Esophagus squamous epithelium (tissue), 5 donors: ENCODE data around the gene NUDCD2. TPM values are rescaled to one million over a fixed set of nuclear protein-coding genes. Genes with fewer than 3 reads are reported as not detected.

ENCODE experiments used
- DNase-seq: peaks from one replicate; lab custom pipeline; 2025; lab: John Stamatoyannopoulos, UW
- H3K27ac ChIP-seq, 4 donors: fragments of 200-600 bp; sonication (generic); one replicate each; pipeline ENCODE4 v1.5.1; 2016 to 2019; ENCODE audit warnings: mild to moderate bottlenecking in 1 of 4
- H3K27me3 ChIP-seq, 4 donors: fragments of 200-600 bp; sonication (generic); 1 replicate in 3 of 4; 2 replicates in 1 of 4; pipeline versions ENCODE4 v1.5.1 to v1.6.0; 2017 to 2021; ENCODE audit warnings: antibody characterized with exemption in 1 of 4
- H3K36me3 ChIP-seq, 3 donors: fragments of 200-600 bp; sonication (generic); one replicate each; pipeline ENCODE4 v1.5.1; 2016 to 2019
- H3K4me1 ChIP-seq, 3 donors: fragments of 200-600 bp; sonication (generic); one replicate each; pipeline ENCODE4 v1.5.1; 2017 to 2019
- H3K4me3 ChIP-seq, 4 donors: fragments of 200-600 bp; sonication (generic); 1 replicate in 3 of 4; 2 replicates in 1 of 4; pipeline ENCODE4 v1.5.1; 2016 to 2019; ENCODE audit warnings: mild to moderate bottlenecking in 2 of 4, moderate library complexity in 1 of 4
- H3K9me3 ChIP-seq, 3 donors: fragments of 200-600 bp; sonication (generic); one replicate each; pipeline ENCODE4 v1.5.1; 2016 to 2019
- POLR2A ChIP-seq, 4 donors: fragments of 450-650 bp; IDR thresholded peaks; one replicate each; pipeline ENCODE4 v1.6.1; 2017; ENCODE audit warnings: antibody characterized with exemption in 4 of 4, mild to moderate bottlenecking in 4 of 4, moderate library complexity in 3 of 4
- WGBS, 2 donors: methylation state at CpG; one replicate each; pipeline ENCODE4 v1.1.5; 2018; 5-methylcytosine and 5-hydroxymethylcytosine counted together
- intact Hi-C: fragments of 100-400 bp; cut with DNase I; formaldehyde crosslinking; loops from one replicate; pipeline ENCODE4 v1.15.0; 2022
- total RNA-seq, 4 donors: library from RNA; depleted of rRNA; stranded (reverse); fragments of >200 nt; gene quantifications; one replicate each; pipeline ENCODE4 v1.1.0, GENCODE V29; 2016
- TF ChIP-seq, protein P1 (sequence below), 6 experiments: fragments of 450-650 bp in 4 of 6; fragments of 200-600 bp in 2 of 6; sonication (generic) in 2 of 6; IDR thresholded peaks; one replicate each; pipeline ENCODE4 v1.5.1; 2016 to 2019; ENCODE audit warnings: antibody characterized with exemption in 6 of 6, mild to moderate bottlenecking in 4 of 6, moderate library complexity in 4 of 6
- donor health status: DM: yes; HTN: yes; CAD: no.

NUDCD2 gene, protein sequence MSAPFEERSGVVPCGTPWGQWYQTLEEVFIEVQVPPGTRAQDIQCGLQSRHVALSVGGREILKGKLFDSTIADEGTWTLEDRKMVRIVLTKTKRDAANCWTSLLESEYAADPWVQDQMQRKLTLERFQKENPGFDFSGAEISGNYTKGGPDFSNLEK
- 10 to 100 TPM in 1 of 4 donors, 1 to 10 TPM in 3; 2.5 to 11.6 (median 6.1) TPM for total RNA-seq

DNA sequence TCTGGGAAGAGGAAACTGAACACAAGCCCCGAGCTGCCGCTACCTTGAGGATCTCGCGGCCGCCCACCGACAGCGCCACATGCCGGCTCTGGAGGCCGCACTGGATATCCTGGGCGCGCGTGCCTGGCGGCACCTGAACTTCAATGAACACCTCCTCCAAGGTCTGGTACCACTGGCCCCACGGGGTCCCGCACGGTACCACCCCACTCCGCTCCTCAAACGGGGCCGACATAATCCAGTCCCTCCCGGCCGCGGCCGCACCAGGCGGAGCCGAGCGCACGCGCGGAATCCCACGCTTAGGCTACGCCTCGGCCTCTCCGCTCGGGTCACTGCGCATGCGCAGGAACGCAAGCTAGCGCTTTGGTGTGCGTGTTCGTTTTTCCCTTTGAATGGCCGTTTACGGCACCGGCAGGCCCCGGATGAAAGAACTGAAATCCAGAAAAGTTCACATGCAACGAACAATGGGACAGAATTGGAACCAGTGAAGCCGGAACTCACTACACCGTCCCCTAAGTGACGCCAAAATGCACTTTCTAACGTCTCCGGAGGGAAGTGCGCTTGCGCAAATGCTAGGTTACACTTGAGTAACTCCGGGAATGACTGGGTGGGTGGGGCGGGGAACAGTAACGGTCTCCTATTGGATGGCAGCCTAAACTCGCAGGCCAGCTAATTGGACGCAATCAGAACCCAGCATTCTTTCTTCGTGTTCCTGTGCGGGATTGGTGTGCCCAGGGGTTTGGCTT, at the start of gene NUDCD2:
Gene NUDCD2, minus strand, starts transcription at position 284 of the 743 bp plus-strand sequence. Its CDS starts 52 bp downstream, at position 232.
- peak within 1 kb of the TSS; percentile 57 to 82 (median 74) for H3K4me3 ChIP-seq
- peaks cover 12 to 45% (median 18%) of the 10 kb centered on the region in 3 donors for H3K4me1 ChIP-seq
- intact Hi-C loops: loop anchor here (10.0 kb wide), 1 partner anchor 55 kb away; no protein-coding TSS in a partner anchor
- WGBS, 2 donors: 0 to 1% methylated on average over 9 to 23 of the region's 59 CpGs
- DNase-seq: peak; percentile 83
- H3K9me3 ChIP-seq: no peaks in the 10 kb centered on the region
- no peaks in the 10 kb centered on the region for H3K27me3 ChIP-seq
- TF ChIP-seq, protein P1, sequence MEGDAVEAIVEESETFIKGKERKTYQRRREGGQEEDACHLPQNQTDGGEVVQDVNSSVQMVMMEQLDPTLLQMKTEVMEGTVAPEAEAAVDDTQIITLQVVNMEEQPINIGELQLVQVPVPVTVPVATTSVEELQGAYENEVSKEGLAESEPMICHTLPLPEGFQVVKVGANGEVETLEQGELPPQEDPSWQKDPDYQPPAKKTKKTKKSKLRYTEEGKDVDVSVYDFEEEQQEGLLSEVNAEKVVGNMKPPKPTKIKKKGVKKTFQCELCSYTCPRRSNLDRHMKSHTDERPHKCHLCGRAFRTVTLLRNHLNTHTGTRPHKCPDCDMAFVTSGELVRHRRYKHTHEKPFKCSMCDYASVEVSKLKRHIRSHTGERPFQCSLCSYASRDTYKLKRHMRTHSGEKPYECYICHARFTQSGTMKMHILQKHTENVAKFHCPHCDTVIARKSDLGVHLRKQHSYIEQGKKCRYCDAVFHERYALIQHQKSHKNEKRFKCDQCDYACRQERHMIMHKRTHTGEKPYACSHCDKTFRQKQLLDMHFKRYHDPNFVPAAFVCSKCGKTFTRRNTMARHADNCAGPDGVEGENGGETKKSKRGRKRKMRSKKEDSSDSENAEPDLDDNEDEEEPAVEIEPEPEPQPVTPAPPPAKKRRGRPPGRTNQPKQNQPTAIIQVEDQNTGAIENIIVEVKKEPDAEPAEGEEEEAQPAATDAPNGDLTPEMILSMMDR (IDR thresholded peaks at IDR 0.05): peak in 1 of 6 experiments; percentile 32
- TF ChIP-seq POLR2A (IDR thresholded peaks at IDR 0.05): peak in 3 of 4 donors; percentile 59 to 89 (median 87)
- peak within 1 kb of the TSS; percentile 92 to 97 (median 96) for H3K27ac ChIP-seq
- H3K36me3 ChIP-seq: peaks cover 0 to 19% (median 0%) of the 10 kb centered on the region in 3 donors

DNA sequence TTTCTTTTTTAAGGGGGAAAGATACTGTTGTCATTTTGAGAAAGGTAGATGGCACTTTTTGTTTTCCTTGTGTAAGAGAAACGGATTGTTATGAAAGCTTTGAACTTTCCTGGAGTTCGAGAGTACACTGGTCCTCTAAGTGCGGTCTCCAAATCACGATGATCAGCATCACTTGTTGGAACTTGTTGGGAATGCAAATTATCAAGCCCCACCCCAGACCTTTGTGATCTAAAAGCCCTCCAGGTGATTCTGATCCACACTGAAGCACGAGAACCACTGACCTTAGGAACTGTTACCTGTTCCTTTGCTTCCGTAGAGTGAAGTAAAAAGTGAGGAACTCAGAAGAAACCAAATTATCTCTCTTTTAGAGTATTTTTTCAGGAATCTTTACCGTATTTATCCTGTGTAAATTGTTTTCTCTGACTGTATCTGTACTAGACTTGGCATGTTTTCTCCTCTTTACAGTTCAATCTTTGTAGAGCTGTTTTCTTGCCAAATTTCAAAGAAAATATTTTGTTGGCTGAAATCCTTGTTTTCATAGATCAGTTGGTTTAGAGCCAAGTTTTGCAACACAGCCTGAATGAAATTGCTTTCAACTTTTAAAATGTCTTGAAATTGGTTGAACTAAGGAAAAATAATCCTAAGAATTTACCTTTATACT, 49.5 kb upstream of the NUDCD2 start:
- WGBS, 2 donors: 4 to 10% methylated on average over 7 of the region's 7 CpGs
- peaks cover 0 to 27% (median 3%) of the 10 kb centered on the region in 3 donors for H3K36me3 ChIP-seq
- H3K4me3 ChIP-seq: peak overlapping the region in 3 of 4 donors; percentile 33 to 93 (median 79)
- H3K9me3 ChIP-seq: no peaks in the 10 kb centered on the region
- peak overlapping the region; percentile 84 to 100 (median 98) for H3K27ac ChIP-seq
- intact Hi-C loops: no loop called here
- no peaks in the 10 kb centered on the region for H3K27me3 ChIP-seq
- peaks cover 0 to 73% (median 34%) of the 10 kb centered on the region in 3 donors for H3K4me1 ChIP-seq
- no peak for DNase-seq
- peak in 1 of 4 donors; percentile 36 for TF ChIP-seq POLR2A (IDR thresholded peaks at IDR 0.05)
- TF ChIP-seq, protein P1 (IDR thresholded peaks at IDR 0.05): no peak

DNA sequence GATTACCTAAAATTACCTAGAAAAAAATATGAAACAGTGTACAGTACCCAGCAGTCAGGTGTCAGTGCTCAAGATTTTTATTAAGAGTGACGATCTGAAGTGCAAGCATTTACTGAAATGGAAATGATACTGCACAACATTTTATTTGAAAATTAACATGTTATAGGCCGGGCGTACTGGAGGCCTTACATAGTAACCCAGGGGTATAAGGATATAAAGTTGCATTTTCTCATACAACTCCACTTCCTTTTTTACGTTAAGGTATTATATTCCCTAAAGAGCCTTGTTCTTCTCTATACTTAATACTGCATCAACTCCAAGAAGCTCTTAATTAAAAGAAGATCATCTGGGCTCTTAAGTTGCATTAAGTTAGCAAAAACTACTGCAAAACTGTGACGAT, 48.9 kb upstream of the NUDCD2 start:
- H3K9me3 ChIP-seq: no peaks in the 10 kb centered on the region
- peak overlapping the region; percentile 84 to 100 (median 98) for H3K27ac ChIP-seq
- peaks cover 0 to 79% (median 36%) of the 10 kb centered on the region in 3 donors for H3K4me1 ChIP-seq
- TF ChIP-seq, protein P1 (IDR thresholded peaks at IDR 0.05): no peak
- no peak for TF ChIP-seq POLR2A (IDR thresholded peaks at IDR 0.05)
- DNase-seq: no peak
- 13 to 16% methylated on average over 5 of the region's 5 CpGs for WGBS, 2 donors
- H3K36me3 ChIP-seq: peaks cover 0 to 20% (median 0%) of the 10 kb centered on the region in 3 donors
- no peaks in the 10 kb centered on the region for H3K27me3 ChIP-seq
- intact Hi-C loops: no loop called here
- peak overlapping the region in 3 of 4 donors; percentile 33 to 93 (median 79) for H3K4me3 ChIP-seq

DNA sequence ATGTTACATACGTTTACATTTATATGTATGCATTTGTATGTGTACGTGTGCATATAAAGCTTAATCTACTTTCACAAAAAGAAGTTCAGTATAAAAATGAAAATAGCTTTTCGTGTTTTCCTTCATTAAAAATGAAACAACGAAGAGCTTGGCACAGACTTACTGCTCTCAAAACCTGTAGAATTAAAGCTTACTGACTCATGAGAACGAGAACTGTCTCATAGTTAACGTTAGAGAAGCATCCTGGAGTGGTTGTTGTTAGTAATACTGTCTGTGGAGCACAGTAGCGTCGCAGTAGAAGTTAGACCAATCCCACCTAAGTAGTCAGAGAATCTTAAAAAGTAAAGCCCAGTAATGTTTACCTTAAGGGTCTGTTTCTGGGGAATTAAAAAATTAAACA, 46.8 kb upstream of the NUDCD2 start:
- Histone ChIP-seq H3K36me3 (no peaks in the 10 kb centered on the region), H3K27me3 (no peaks in the 10 kb centered on the region), H3K4me1 (peaks cover 0 to 80% (median 37%) of the 10 kb centered on the region in 3 donors), H3K9me3 (no peaks in the 10 kb centered on the region), H3K4me3 (peak overlapping the region; percentile 74 to 94 (median 86)), H3K27ac (peak overlapping the region; percentile 97 to 100 (median 99))
- intact Hi-C loops: no loop called here
- no peak for DNase-seq
- 0 to 1% methylated on average over 8 of the region's 8 CpGs for WGBS, 2 donors
- TF ChIP-seq POLR2A (IDR thresholded peaks at IDR 0.05): no peak
- TF ChIP-seq, protein P1 (IDR thresholded peaks at IDR 0.05): no peak
